HG02884 (cell line): Measurements from ENCODE around the gene ARL4A.

Source experiments
- ATAC-seq: cut with Tn5 transposase; IDR thresholded peaks from one replicate; pipeline ENCODE4 v1.9.1; 2021; ENCODE audit warnings: mild to moderate bottlenecking, moderate library complexity; ENCODE audit not compliant: unreplicated experiment

Gene ARL4A

GRCh38 chr7:12699299-12699698, 11.9 kb downstream of the ARL4A start:
- ATAC-seq: no peak

GRCh38 chr7:12701433-12701832, 14.0 kb downstream of the ARL4A start:
- ATAC-seq: no peak

DNA sequence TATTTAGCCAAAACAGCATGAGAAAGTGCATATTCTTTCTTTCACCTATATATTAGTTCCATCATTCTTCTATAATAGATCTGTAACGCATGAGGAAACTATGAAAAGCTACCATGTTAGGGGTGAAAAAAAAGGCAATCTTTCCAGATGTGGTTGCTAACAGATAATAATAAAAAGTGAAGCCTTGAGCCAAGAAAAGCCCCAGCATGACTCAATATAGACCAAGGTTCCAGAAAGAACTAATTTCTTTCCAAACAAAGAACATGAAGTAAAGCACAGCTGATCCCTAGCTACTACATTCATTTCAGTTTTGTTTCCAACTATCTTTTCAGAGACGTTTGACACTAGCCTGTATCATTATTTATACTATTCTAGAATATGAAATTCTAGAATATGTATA, 16.4 kb downstream of the ARL4A start:
- ATAC-seq: no peak

DNA sequence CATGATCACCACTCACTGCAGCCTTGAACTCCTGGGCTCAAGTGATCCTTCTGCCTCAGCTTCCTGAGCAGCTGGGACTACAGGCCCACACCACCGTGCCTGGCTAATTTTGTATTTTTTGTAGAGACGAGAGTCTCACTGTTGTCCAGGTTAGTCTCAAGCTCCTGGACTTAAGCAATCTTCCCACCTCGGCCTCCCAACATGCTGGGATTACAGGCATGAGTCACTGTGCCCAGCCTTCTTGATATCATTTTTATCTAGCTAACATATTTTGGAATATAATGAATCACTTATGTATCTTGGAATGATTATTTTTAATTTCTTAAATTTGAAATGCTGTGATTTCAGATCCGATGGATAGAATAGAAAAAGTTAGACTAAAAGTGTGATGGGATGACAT, 18.4 kb downstream of the ARL4A start:
- ATAC-seq: no peak

DNA sequence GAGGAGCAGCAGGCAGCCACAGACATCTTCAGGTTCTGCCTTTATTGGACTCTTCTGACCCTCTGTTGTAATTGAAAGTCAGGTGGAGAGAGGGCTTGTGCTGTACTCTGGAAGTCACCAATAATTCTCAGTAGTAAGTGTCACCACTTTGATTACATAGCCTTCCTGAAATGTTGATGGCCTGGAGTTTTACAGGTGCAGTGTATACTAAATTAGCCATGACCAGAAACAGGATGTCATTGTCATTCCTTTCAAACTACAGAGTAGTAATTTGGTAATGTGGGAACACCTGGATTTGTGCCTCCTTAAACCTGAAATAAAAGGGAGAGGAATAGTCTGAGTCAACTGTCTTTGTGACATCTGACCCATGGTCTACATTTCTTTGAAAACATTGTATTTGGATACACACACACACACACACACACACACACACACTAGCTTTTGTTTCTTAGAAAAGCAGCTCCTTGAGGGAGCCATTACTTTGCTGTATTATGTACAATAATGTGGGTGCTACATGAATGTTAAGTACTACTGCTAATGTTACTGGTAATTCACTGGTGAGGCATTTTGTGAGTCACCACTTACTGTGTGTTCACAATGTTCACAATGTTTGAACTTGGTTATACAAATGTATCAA, 19.6 kb downstream of the ARL4A start:
- no peak for ATAC-seq

- no peak for ATAC-seq
Measured at GRCh38 chr7:12708314-12708713, 20.9 kb downstream of the ARL4A start.

DNA sequence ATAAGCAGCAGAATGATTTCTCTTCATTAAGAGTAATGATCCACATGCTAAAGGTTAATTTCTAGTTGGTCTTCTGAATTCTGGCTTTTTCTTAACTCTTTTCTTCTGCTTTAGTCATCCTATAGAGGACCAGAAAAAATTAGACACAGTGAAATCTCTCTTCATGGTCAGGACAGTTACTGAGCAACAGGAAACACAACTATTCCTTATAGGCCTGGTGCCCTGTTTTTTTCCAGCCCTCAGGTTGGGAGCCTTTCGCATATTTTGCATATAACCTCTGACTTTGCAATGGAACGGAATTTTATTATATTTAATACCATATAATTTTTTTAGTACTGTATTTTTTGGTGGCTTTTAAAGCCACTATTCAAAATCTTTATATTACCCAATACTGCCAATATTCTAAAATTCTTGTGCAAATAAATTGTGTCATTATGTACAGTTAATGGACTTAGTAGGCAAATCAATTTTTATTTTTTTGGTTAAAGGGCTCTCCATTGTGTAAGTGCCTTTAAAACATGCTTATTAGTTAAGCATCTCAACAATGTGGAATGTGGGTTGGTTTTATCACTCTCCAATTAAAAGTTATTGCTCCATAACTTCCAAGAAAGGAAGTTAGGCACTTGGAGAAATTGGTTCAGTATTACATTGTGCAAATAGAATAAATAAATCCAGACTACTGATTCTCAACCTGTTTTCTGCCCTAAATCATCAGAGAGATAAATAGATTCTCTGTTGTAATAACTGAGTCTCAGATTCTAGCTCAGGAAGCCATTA, 22.5 kb downstream of the ARL4A start:
- no peak for ATAC-seq

DNA sequence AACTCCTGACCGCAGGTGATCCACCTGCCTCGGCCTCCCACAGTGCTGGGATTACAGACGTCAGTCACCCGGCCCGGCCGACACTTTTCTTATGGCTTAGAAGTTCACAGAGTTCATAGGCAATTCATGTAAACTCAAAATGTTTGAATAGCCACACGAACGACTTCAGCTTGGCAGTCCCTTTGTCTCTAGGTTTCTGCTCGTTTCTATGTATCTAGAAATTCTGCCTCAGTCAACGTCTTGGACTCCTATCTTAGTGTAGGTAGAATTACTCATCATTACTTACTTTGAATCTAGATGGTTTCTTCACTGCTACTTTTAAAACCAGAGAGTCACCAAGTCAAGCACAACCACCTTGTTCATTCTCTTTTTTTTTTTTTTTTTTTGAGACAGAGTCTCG, 23.7 kb downstream of the ARL4A start:
- ATAC-seq: no peak

DNA sequence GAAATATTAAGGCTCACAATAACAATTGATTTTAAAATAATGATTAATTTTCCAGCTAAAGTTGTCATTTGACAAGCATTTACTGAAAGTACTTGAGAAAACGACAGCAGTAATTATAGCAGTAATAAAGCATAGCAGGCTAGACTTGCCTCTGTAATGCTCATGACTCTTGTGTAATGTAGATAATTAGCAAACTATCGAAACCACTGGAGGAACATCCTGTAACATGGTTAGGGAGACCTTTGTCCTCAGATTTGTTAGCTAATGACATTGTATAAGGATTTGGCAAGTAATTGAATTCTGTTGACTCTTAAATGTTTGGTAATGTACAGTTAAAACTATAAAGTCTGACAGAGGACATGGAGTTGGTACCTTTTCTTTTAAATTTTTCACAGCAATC, 24.8 kb downstream of the ARL4A start:
- ATAC-seq: no peak

DNA sequence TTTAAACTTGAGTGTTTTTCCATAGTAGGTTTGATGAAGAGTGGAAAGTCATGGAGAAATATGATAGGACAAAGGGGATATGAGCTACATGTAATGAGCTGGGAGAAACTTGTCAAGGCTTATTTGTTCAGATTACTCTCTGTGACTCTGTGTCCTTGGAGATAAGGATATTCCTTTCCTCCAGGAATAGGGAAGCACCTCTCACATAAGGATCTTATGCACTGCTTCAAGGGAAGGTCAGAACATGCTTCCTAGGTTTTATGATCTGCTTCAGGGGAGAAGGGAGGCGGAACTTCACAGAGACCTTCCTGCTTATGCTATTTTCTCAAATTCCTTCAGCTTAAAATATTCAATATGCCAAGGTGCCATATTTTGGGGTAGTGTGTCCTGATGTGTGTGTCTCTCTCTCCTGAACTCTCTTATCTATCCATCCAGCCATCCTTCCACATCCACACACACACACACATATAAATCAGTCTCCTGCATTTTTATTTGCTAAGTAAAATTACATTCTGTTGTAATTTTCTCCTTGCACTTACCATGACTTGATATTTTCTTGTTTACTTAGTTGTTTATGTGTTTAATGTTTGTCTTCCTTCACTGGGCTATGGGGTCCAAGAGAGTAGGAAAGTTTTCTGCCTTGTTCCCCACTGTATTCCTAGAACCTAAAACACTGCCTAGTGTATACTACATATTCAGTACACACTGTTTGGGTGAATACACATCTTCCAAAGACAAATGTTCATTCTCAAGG, 26.4 kb downstream of the ARL4A start:
- ATAC-seq: no peak

- no peak for ATAC-seq
Measured at GRCh38 chr7:12714379-12714737, 26.9 kb downstream of the ARL4A start.

DNA sequence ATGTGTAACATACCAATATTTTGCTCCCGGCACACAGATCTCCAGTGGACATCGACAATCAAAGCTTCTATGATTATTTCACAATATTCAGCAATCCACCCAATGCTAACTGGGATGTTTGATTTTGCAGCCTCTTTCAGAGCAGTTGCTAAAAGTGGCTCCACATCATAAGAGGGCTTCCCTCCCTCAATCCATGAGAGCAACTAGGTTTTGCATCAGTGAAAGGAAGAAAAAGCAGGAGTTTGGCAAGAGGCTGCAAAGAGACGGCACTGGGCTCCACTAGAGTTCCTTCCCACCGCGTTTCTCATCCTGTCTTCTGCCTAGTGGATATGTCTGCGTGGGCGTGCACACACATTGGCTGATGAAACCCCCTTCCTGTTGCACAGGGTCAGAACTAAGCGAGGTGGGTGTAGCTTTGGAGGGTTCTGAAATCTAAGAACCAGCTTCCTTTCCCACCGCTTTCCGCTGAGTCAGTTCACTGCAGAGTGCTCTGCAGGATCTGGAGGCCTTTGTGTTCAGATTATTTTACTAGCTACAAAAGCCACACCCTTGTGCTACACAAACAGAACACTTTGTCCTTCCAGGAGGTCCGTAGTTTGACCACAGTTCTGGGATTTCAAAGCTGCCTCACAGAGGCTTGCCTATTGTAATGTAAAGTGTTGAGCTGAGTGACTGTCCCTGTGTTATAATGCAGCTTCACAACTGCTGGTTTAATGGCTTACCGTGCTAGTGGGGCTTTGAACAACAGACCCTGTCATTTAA, 28.1 kb downstream of the ARL4A start:
- ATAC-seq: no peak

GRCh38 chr7:12716134-12716681, 28.8 kb downstream of the ARL4A start:
- ATAC-seq: no peak

- no peak for ATAC-seq
Measured at GRCh38 chr7:12716722-12717121, 29.3 kb downstream of the ARL4A start.

GRCh38 chr7:12719141-12719919, 31.9 kb downstream of the ARL4A start:
- no peak for ATAC-seq

DNA sequence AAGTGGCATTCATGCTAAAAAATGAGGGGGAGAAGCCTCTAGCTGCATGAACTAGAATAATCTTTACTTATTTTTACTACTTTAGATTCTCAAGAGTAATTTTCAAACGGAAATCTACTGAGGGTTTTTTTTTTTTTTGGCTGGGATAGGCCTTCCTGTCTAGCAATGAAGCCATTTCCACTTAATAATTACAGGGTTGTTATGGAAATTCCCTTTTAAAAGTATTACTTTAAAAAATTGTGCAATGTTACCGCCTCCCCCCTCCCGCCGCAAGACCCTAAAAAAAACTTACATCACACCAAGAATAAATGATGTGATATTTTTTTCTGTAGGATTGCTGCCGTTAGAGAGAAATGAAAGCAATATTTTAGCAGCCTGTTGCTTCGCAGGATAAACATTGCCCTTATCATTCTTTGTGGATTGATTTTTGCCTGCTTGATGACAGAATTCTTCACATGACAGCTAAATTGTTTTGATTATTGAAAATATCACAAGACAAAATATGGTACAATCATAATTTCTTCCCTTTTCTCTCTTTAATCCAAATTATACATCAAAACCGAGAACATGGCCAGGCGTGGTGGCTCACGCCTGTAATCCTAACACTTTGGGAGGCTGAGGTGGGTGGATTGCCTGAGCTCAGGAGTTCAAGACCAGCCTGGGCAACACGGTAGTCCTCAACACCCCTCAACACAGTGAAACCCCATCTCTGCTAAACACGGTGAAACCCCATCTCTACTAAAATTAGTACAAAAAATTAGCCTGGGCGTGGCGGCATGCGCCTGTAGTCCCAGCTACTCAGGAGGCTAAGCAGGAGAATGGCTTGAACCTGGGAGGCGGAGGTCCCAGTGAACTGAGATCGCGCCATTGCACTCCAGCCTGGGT, 32.8 kb downstream of the ARL4A start:
- no peak for ATAC-seq

DNA sequence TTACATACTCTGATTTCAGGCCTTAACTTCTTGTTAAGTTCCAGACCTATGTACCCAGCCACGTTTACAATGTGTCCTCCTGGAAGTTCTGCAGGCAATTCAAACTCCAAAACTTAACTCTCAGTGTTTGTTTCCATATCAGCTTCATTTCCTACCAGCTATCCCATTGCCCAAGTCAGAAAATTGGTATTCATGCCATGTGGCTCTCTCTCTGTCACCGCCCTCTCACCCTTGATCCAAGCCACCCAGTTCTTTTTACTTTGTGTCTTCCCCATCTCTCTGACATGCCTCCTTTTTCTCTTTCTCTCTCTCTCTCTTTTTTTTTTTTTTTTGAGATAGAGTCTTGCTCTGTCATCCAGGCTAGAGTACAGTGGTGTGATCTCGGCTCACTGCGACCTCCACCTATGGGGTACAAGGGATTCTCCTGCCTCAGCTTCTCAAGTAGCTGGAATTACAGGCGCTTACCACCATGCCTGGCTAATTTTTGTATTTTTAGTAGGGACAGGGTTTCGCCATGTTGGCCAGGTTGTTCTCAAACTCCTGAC, 33.9 kb downstream of the ARL4A start:
- ATAC-seq: no peak

DNA sequence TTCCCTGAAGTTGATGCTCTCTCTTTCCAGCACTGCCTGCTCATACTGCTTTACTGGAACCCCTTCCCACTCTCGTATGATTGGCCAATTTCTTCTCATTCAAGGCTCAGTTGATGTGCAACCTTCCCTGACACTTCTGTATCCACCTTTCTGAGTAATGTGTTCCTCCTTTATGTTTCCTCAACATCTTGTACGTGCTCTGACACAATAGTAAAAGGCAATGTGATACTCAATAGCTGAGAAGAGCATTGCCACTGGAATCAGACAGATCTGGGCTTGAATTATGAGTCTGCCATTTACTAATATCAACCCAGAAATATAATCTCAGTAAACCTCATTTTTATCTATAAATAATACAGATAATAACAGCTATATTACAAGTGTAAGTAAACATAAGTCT, 34.7 kb downstream of the ARL4A start:
- ATAC-seq: no peak
